ENCODE results near the gene ADAM12. TPM values are rescaled to one million over a fixed set of nuclear protein-coding genes. Genes with fewer than 3 reads are reported as not detected.

Gene ADAM12
- total RNA-seq, 1 experiment from 2014 or later: not detected

- H4K20me1 ChIP-seq (ENCODE audit: insufficient read depth, low read depth, low read length): no peaks in the 10 kb centered on the region
- no peak overlapping the region for H3K4me2 ChIP-seq (ENCODE audit: low read depth, low read length, poor library complexity, severe bottlenecking)
- no peak overlapping the region for H3K4me3 ChIP-seq (ENCODE audit: low read length)
- H3K36me3 ChIP-seq (ENCODE audit: insufficient read depth, low read length): no peaks in the 10 kb centered on the region
- no peak for DNase-seq
- H3K27ac ChIP-seq (ENCODE audit: low read length): no peak overlapping the region
- H3K79me2 ChIP-seq (ENCODE audit: low read length): no peaks in the 10 kb centered on the region
- H2AFZ ChIP-seq (ENCODE audit: low read length): no peak overlapping the region
- H3K9me2 ChIP-seq (replicated peaks; ENCODE audit: insufficient read depth, low read length): no peaks in the 10 kb centered on the region
- H3K9me3 ChIP-seq (ENCODE audit: low read length): no peaks in the 10 kb centered on the region
- H3K9ac ChIP-seq (ENCODE audit: low read length): no peak overlapping the region
- no peaks in the 10 kb centered on the region for H3K27me3 ChIP-seq (ENCODE audit: low read length)
- no peaks in the 10 kb centered on the region for H3K4me1 ChIP-seq (ENCODE audit: low read length)
Observed at GRCh38 chr10:126429275-126429674, 41.0 kb upstream of the ADAM12 start.

GRCh38 chr10:126425489-126426065, 37.3 kb upstream of the ADAM12 start:
- H2AFZ ChIP-seq (ENCODE audit: low read length): no peak overlapping the region
- H3K4me3 ChIP-seq (ENCODE audit: low read length): no peak overlapping the region
- H3K9ac ChIP-seq (ENCODE audit: low read length): no peak overlapping the region
- H3K4me1 ChIP-seq (ENCODE audit: low read length): no peaks in the 10 kb centered on the region
- H4K20me1 ChIP-seq (ENCODE audit: insufficient read depth, low read depth, low read length): no peaks in the 10 kb centered on the region
- H3K9me2 ChIP-seq (replicated peaks; ENCODE audit: insufficient read depth, low read length): no peaks in the 10 kb centered on the region
- no peak overlapping the region for H3K27ac ChIP-seq (ENCODE audit: low read length)
- no peak overlapping the region for H3K4me2 ChIP-seq (ENCODE audit: low read depth, low read length, poor library complexity, severe bottlenecking)
- no peaks in the 10 kb centered on the region for H3K27me3 ChIP-seq (ENCODE audit: low read length)
- DNase-seq: no peak
- H3K9me3 ChIP-seq (ENCODE audit: low read length): no peaks in the 10 kb centered on the region
- H3K79me2 ChIP-seq (ENCODE audit: low read length): no peaks in the 10 kb centered on the region
- H3K36me3 ChIP-seq (ENCODE audit: insufficient read depth, low read length): no peaks in the 10 kb centered on the region

- Histone ChIP-seq H3K36me3 (ENCODE audit: insufficient read depth, low read length) (no peaks in the 10 kb centered on the region), H3K4me3 (ENCODE audit: low read length) (no peak overlapping the region), H4K20me1 (ENCODE audit: insufficient read depth, low read depth, low read length) (no peaks in the 10 kb centered on the region), H3K27ac (ENCODE audit: low read length) (no peak overlapping the region), H2AFZ (ENCODE audit: low read length) (no peak overlapping the region), H3K4me2 (ENCODE audit: low read depth, low read length, poor library complexity, severe bottlenecking) (no peak overlapping the region), H3K9ac (ENCODE audit: low read length) (no peak overlapping the region), H3K9me2 (replicated peaks; ENCODE audit: insufficient read depth, low read length) (no peaks in the 10 kb centered on the region), H3K9me3 (ENCODE audit: low read length) (no peaks in the 10 kb centered on the region), H3K4me1 (ENCODE audit: low read length) (no peaks in the 10 kb centered on the region), H3K79me2 (ENCODE audit: low read length) (no peaks in the 10 kb centered on the region), H3K27me3 (ENCODE audit: low read length) (no peaks in the 10 kb centered on the region)
- DNase-seq: no peak
Observed at GRCh38 chr10:126425032-126425431, 36.8 kb upstream of the ADAM12 start.

- Histone ChIP-seq H3K79me2 (ENCODE audit: low read length) (no peaks in the 10 kb centered on the region), H4K20me1 (ENCODE audit: insufficient read depth, low read depth, low read length) (no peaks in the 10 kb centered on the region), H3K27ac (ENCODE audit: low read length) (no peak overlapping the region), H3K4me2 (ENCODE audit: low read depth, low read length, poor library complexity, severe bottlenecking) (no peak overlapping the region), H3K9ac (ENCODE audit: low read length) (no peak overlapping the region), H3K4me3 (ENCODE audit: low read length) (no peak overlapping the region), H3K27me3 (ENCODE audit: low read length) (no peaks in the 10 kb centered on the region), H3K9me2 (replicated peaks; ENCODE audit: insufficient read depth, low read length) (no peaks in the 10 kb centered on the region), H2AFZ (ENCODE audit: low read length) (no peak overlapping the region), H3K4me1 (ENCODE audit: low read length) (no peaks in the 10 kb centered on the region), H3K9me3 (ENCODE audit: low read length) (no peaks in the 10 kb centered on the region), H3K36me3 (ENCODE audit: insufficient read depth, low read length) (no peaks in the 10 kb centered on the region)
- no peak for DNase-seq
Observed at GRCh38 chr10:126423732-126424491, 35.6 kb upstream of the ADAM12 start.

GRCh38 chr10:126422567-126422966, 34.3 kb upstream of the ADAM12 start:
- Histone ChIP-seq H3K9me3 (ENCODE audit: low read length) (no peaks in the 10 kb centered on the region), H3K36me3 (ENCODE audit: insufficient read depth, low read length) (no peaks in the 10 kb centered on the region), H3K4me2 (ENCODE audit: low read depth, low read length, poor library complexity, severe bottlenecking) (no peak overlapping the region), H3K4me1 (ENCODE audit: low read length) (no peaks in the 10 kb centered on the region), H2AFZ (ENCODE audit: low read length) (no peak overlapping the region), H3K9ac (ENCODE audit: low read length) (no peak overlapping the region), H4K20me1 (ENCODE audit: insufficient read depth, low read depth, low read length) (no peaks in the 10 kb centered on the region), H3K27ac (ENCODE audit: low read length) (no peak overlapping the region), H3K4me3 (ENCODE audit: low read length) (no peak overlapping the region), H3K79me2 (ENCODE audit: low read length) (no peaks in the 10 kb centered on the region), H3K27me3 (ENCODE audit: low read length) (no peaks in the 10 kb centered on the region), H3K9me2 (replicated peaks; ENCODE audit: insufficient read depth, low read length) (no peaks in the 10 kb centered on the region)
- no peak for DNase-seq

GRCh38 chr10:126421756-126422256, 33.5 kb upstream of the ADAM12 start:
- Histone ChIP-seq H3K9me3 (ENCODE audit: low read length) (no peaks in the 10 kb centered on the region), H4K20me1 (ENCODE audit: insufficient read depth, low read depth, low read length) (no peaks in the 10 kb centered on the region), H3K9ac (ENCODE audit: low read length) (no peak overlapping the region), H3K79me2 (ENCODE audit: low read length) (no peaks in the 10 kb centered on the region), H3K4me1 (ENCODE audit: low read length) (no peaks in the 10 kb centered on the region), H3K4me2 (ENCODE audit: low read depth, low read length, poor library complexity, severe bottlenecking) (no peak overlapping the region), H3K27me3 (ENCODE audit: low read length) (no peaks in the 10 kb centered on the region), H3K4me3 (ENCODE audit: low read length) (no peak overlapping the region), H3K27ac (ENCODE audit: low read length) (no peak overlapping the region), H3K36me3 (ENCODE audit: insufficient read depth, low read length) (no peaks in the 10 kb centered on the region), H2AFZ (ENCODE audit: low read length) (no peak overlapping the region), H3K9me2 (replicated peaks; ENCODE audit: insufficient read depth, low read length) (no peaks in the 10 kb centered on the region)
- no peak for DNase-seq

- H3K9ac ChIP-seq (ENCODE audit: low read length): no peak overlapping the region
- no peaks in the 10 kb centered on the region for H3K36me3 ChIP-seq (ENCODE audit: insufficient read depth, low read length)
- no peak overlapping the region for H3K4me2 ChIP-seq (ENCODE audit: low read depth, low read length, poor library complexity, severe bottlenecking)
- no peaks in the 10 kb centered on the region for H3K4me1 ChIP-seq (ENCODE audit: low read length)
- H3K79me2 ChIP-seq (ENCODE audit: low read length): no peaks in the 10 kb centered on the region
- no peak overlapping the region for H2AFZ ChIP-seq (ENCODE audit: low read length)
- no peaks in the 10 kb centered on the region for H3K9me3 ChIP-seq (ENCODE audit: low read length)
- no peaks in the 10 kb centered on the region for H3K9me2 ChIP-seq (replicated peaks; ENCODE audit: insufficient read depth, low read length)
- no peak overlapping the region for H3K27ac ChIP-seq (ENCODE audit: low read length)
- no peaks in the 10 kb centered on the region for H3K27me3 ChIP-seq (ENCODE audit: low read length)
- DNase-seq: no peak
- no peak overlapping the region for H3K4me3 ChIP-seq (ENCODE audit: low read length)
- no peaks in the 10 kb centered on the region for H4K20me1 ChIP-seq (ENCODE audit: insufficient read depth, low read depth, low read length)
Observed at GRCh38 chr10:126420567-126421300, 32.5 kb upstream of the ADAM12 start.

- Histone ChIP-seq H3K4me3 (ENCODE audit: low read length) (no peak overlapping the region), H3K27ac (ENCODE audit: low read length) (no peak overlapping the region), H2AFZ (ENCODE audit: low read length) (no peak overlapping the region), H3K4me1 (ENCODE audit: low read length) (no peaks in the 10 kb centered on the region), H3K4me2 (ENCODE audit: low read depth, low read length, poor library complexity, severe bottlenecking) (no peak overlapping the region), H3K27me3 (ENCODE audit: low read length) (no peaks in the 10 kb centered on the region), H3K9me2 (replicated peaks; ENCODE audit: insufficient read depth, low read length) (no peaks in the 10 kb centered on the region), H3K9me3 (ENCODE audit: low read length) (no peaks in the 10 kb centered on the region), H3K36me3 (ENCODE audit: insufficient read depth, low read length) (no peaks in the 10 kb centered on the region), H3K79me2 (ENCODE audit: low read length) (no peaks in the 10 kb centered on the region), H3K9ac (ENCODE audit: low read length) (no peak overlapping the region), H4K20me1 (ENCODE audit: insufficient read depth, low read depth, low read length) (no peaks in the 10 kb centered on the region)
- DNase-seq: no peak
Observed at GRCh38 chr10:126417220-126417825, 29.0 kb upstream of the ADAM12 start.
